Endodermal cell (in vitro differentiated cells): ENCODE data around the gene FBXL12. TPM values are rescaled to one million over a fixed set of nuclear protein-coding genes. Genes with fewer than 3 reads are reported as not detected.

Experiments used
- DNase-seq: peaks from one replicate; pipeline ENCODE4 v3.0.0-alpha.2; 2017
- H3K27ac ChIP-seq: 2 replicates; pipeline ENCODE4 v1.5.1; 2013; ENCODE audit warnings: mild to moderate bottlenecking, low read depth, low read length, moderate library complexity
- H3K27me3 ChIP-seq: 2 replicates; pipeline ENCODE4 v1.6.1; 2013; ENCODE audit warnings: mild to moderate bottlenecking, low read length, moderate library complexity; ENCODE audit not compliant: insufficient read depth, control insufficient read depth, poor library complexity, severe bottlenecking
- H3K36me3 ChIP-seq: 2 replicates; pipeline ENCODE4 v1.7.0; 2013; ENCODE audit warnings: mild to moderate bottlenecking, low read length, moderate library complexity; ENCODE audit not compliant: control insufficient read depth, insufficient read depth
- H3K4me1 ChIP-seq: one replicate; pipeline ENCODE4 v1.7.0; 2013; ENCODE audit warnings: low read length; ENCODE audit not compliant: control insufficient read depth, insufficient read depth
- H3K4me3 ChIP-seq: 2 replicates; pipeline ENCODE4 v1.5.1; 2013; ENCODE audit warnings: mild to moderate bottlenecking, low read length, moderate library complexity
- H3K9ac ChIP-seq: 2 replicates; pipeline ENCODE4 v1.6.1; 2013; ENCODE audit warnings: mild to moderate bottlenecking, low read length, moderate library complexity; ENCODE audit not compliant: poor library complexity, severe bottlenecking; ENCODE audit errors: extremely low read depth
- H3K9me3 ChIP-seq: 2 replicates; pipeline ENCODE4 v1.6.1; 2013; ENCODE audit warnings: mild to moderate bottlenecking, low read length, moderate library complexity; ENCODE audit not compliant: control insufficient read depth
- H3K27ac Mint-ChIP-seq: 2 replicates; pipeline ENCODE4 v1.8.0; 2020; ENCODE audit warnings: mixed read lengths
- H3K27me3 Mint-ChIP-seq: 2 replicates; pipeline ENCODE4 v1.8.0; 2021; ENCODE audit warnings: mild to moderate bottlenecking, mixed read lengths; ENCODE audit not compliant: insufficient read depth
- H3K36me3 Mint-ChIP-seq: 2 replicates; pipeline ENCODE4 v1.8.0; 2020; ENCODE audit warnings: low read depth, mixed read lengths
- H3K4me1 Mint-ChIP-seq: 2 replicates; pipeline ENCODE4 v1.8.0; 2020; ENCODE audit warnings: mixed read lengths
- H3K4me3 Mint-ChIP-seq: 2 replicates; pipeline ENCODE4 v1.8.0; 2020; ENCODE audit warnings: mild to moderate bottlenecking, moderate library complexity, mixed read lengths
- H3K9me3 Mint-ChIP-seq: 2 replicates; pipeline ENCODE4 v1.8.0; 2020; ENCODE audit warnings: mild to moderate bottlenecking, mixed read lengths
- CTCF ChIP-seq: fragments of 200-600 bp; sonication (generic); conservative IDR thresholded peaks from 2 replicates; pipeline ENCODE4 v1.5.0; 2021; ENCODE audit warnings: antibody characterized with exemption, mild to moderate bottlenecking
- WGBS, 2 experiments: methylation state at CpG; one replicate each; pipeline versions ENCODE4 v1.1.5 to v1.1.7; 2013; ENCODE audit warnings: missing lambda C conversion rate in 2 of 2, mixed read lengths in 1 of 2; ENCODE audit not compliant: insufficient coverage in 1 of 2, insufficient read length in 1 of 2; 5-methylcytosine and 5-hydroxymethylcytosine counted together
- total RNA-seq, 2 donors: library from RNA; stranded (reverse); fragmentation: NEBNext Ultra II Directional in 1 of 2; extraction: Animal tissue kit (Norgen Biotek cat#: 25700) in 1 of 2; gene quantifications; 2 replicates in 1 of 2; 3 replicates in 1 of 2; pipeline ENCODE4 v1.2.1, GENCODE V29; 2021

The FBXL12 gene
- total RNA-seq, 2 donors from 2014 or later = 28.3 to 28.8 TPM

GRCh38 chr19:9818175-9818733, 625 bp downstream of the FBXL12 start:
- TF ChIP-seq CTCF = no peak
- peaks cover 38% of the 10 kb centered on the region for H3K36me3 Mint-ChIP-seq
- no peaks in the 10 kb centered on the region for H3K27me3 Mint-ChIP-seq
- peak overlapping the region; percentile 86 for H3K4me3 Mint-ChIP-seq
- H3K4me1 Mint-ChIP-seq = peaks cover 7% of the 10 kb centered on the region
- Histone ChIP-seq H3K36me3 (peaks cover 25% of the 10 kb centered on the region), H3K9ac (peak overlapping the region; percentile 54), H3K9me3 (peaks cover 15% of the 10 kb centered on the region), H3K27me3 (no peaks in the 10 kb centered on the region), H3K27ac (peak overlapping the region; percentile 93), H3K4me3 (peak overlapping the region; percentile 86), H3K4me1 (no peaks in the 10 kb centered on the region)
- no peak for DNase-seq
- peak overlapping the region; percentile 95 for H3K27ac Mint-ChIP-seq
- WGBS, 2 experiments = 5 to 12% methylated on average over 15 to 39 of the region's 39 CpGs
- peaks cover 25% of the 10 kb centered on the region for H3K9me3 Mint-ChIP-seq

DNA sequence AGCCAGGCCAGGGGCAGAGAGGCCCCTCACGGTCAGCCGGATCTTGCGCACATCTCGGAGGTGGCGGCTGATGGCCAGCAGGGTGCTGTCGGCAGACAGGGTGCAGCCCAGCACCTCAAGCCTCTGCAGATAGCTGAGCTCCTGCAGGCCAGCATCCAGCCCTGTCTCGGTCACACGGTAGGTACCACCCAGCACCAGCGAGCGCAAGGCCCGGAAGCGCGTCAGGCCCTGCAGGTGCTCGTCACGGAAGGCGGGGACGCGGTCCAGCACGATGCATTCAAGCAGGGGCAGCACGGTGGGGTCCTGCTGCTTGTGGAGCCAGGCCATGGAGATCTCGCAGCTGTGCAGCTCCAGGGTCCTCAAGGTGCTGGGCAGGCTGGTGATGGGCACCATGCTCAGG, 7.7 kb downstream of the FBXL12 start:
- WGBS, 2 experiments = 96 to 99% methylated on average over 12 to 21 of the region's 21 CpGs
- Histone ChIP-seq H3K4me3 (no peak overlapping the region), H3K27ac (no peak overlapping the region), H3K9me3 (peaks cover 6% of the 10 kb centered on the region), H3K9ac (no peak overlapping the region), H3K4me1 (no peaks in the 10 kb centered on the region), H3K27me3 (no peaks in the 10 kb centered on the region), H3K36me3 (peaks cover 58% of the 10 kb centered on the region)
- H3K9me3 Mint-ChIP-seq = peaks cover 19% of the 10 kb centered on the region
- no peaks in the 10 kb centered on the region for H3K4me1 Mint-ChIP-seq
- no peak overlapping the region for H3K4me3 Mint-ChIP-seq
- peaks cover 57% of the 10 kb centered on the region for H3K36me3 Mint-ChIP-seq
- TF ChIP-seq CTCF = no peak
- no peaks in the 10 kb centered on the region for H3K27me3 Mint-ChIP-seq
- no peak overlapping the region for H3K27ac Mint-ChIP-seq
- no peak for DNase-seq

- Histone ChIP-seq H3K9me3 (no peaks in the 10 kb centered on the region), H3K4me1 (no peaks in the 10 kb centered on the region), H3K36me3 (peaks cover 53% of the 10 kb centered on the region), H3K4me3 (no peak overlapping the region), H3K27me3 (no peaks in the 10 kb centered on the region), H3K27ac (no peak overlapping the region), H3K9ac (no peak overlapping the region)
- H3K27ac Mint-ChIP-seq = no peak overlapping the region
- no peaks in the 10 kb centered on the region for H3K4me1 Mint-ChIP-seq
- DNase-seq = no peak
- H3K9me3 Mint-ChIP-seq = peaks cover 3% of the 10 kb centered on the region
- no peak for TF ChIP-seq CTCF
- no peaks in the 10 kb centered on the region for H3K27me3 Mint-ChIP-seq
- H3K4me3 Mint-ChIP-seq = no peak overlapping the region
- peaks cover 49% of the 10 kb centered on the region for H3K36me3 Mint-ChIP-seq
- WGBS, 2 experiments = 93 to 96% methylated on average over 9 to 11 of the region's 11 CpGs
These were observed 9.7 kb downstream of the FBXL12 start for GRCh38 chr19:9808855-9809824.
